B cell (primary cell): ENCODE data around the gene LIPC. TPM values are rescaled to one million over a fixed set of nuclear protein-coding genes. Genes with fewer than 3 reads are reported as not detected.
A peak's percentile ranks its signal among the peaks of the same experiment; 100 is the strongest.

Experiments used
- ATAC-seq: fragments of 200-7000 bp; cut with Tn5 transposase; one replicate; pipeline ENCODE4 v1.10.0; 2021; ENCODE audit warnings: low read depth, mild to moderate bottlenecking, moderate number of reproducible peaks, moderate library complexity
- CTCF ChIA-PET: fragments of 350-600 bp; sonication (Branson Sonifier 250); formaldehyde crosslinking; loops from one replicate; lab custom pipeline; 2021; ENCODE audit warnings: antibody characterized with exemption, inconsistent platforms; lab: Charles Lee
- POLR2A ChIA-PET: fragments of 350-600 bp; sonication (Branson Sonifier 250); formaldehyde crosslinking; loops from one replicate; lab custom pipeline; 2021; ENCODE audit warnings: antibody characterized with exemption; lab: Charles Lee
- DNase-seq: peaks from one replicate; pipeline ENCODE4 v3.0.0; 2013
- H2AFZ ChIP-seq: 2 replicates; pipeline ENCODE4 v1.6.1; 2012; ENCODE audit warnings: mild to moderate bottlenecking, low read depth, low read length; ENCODE audit not compliant: insufficient read depth, poor library complexity, severe bottlenecking
- H3K27ac ChIP-seq, 2 donors: 1 replicate in 1 of 2; 2 replicates in 1 of 2; pipeline ENCODE4 v1.5.1; 2012 to 2013; ENCODE audit warnings: low read length in 2 of 2, mild to moderate bottlenecking in 2 of 2, moderate library complexity in 1 of 2
- H3K27me3 ChIP-seq, 4 experiments: fragments of 200-600 bp in 1 of 4; sonication (generic) in 1 of 4; replicated peaks in 1 of 4; 1 replicate in 2 of 4; 2 replicates in 2 of 4; pipeline versions ENCODE4 v1.6.1 to v1.7.0; 2013 to 2016; ENCODE audit warnings: low read length in 3 of 4, mild to moderate bottlenecking in 2 of 4, mixed read lengths in 1 of 4, moderate library complexity in 1 of 4; ENCODE audit not compliant: insufficient read depth in 4 of 4, control insufficient read depth in 3 of 4; ENCODE audit errors: control extremely low read depth in 1 of 4
- H3K36me3 ChIP-seq, 2 experiments: replicated peaks in 1 of 2; 1 replicate in 1 of 2; 2 replicates in 1 of 2; pipeline versions ENCODE4 v1.6.1 to v1.7.1; 2013; ENCODE audit warnings: low read length in 1 of 2; ENCODE audit not compliant: insufficient read depth in 2 of 2, control insufficient read depth in 1 of 2; ENCODE audit errors: control extremely low read depth in 1 of 2, extremely low read depth in 1 of 2
- H3K4me1 ChIP-seq, 2 donors: fragments of 200-600 bp in 1 of 2; sonication (generic) in 1 of 2; 1 replicate in 1 of 2; 2 replicates in 1 of 2; pipeline versions ENCODE4 v1.5.1 to v1.6.1; 2013 to 2017; ENCODE audit warnings: low read length in 2 of 2; ENCODE audit not compliant: control insufficient read depth in 2 of 2, insufficient read depth in 2 of 2
- H3K4me2 ChIP-seq: replicated peaks from 2 replicates; pipeline ENCODE3; 2012; ENCODE audit warnings: mild to moderate bottlenecking, low read depth, low read length; ENCODE audit not compliant: poor library complexity, severe bottlenecking
- H3K4me3 ChIP-seq, 5 experiments: fragments of 200-600 bp in 1 of 5; sonication (generic) in 1 of 5; 1 replicate in 3 of 5; 2 replicates in 2 of 5; pipeline versions ENCODE4 v1.5.1 to v1.7.0; 2011 to 2016; ENCODE audit warnings: low read length in 4 of 5, mild to moderate bottlenecking in 4 of 5, low read depth in 2 of 5, control low read depth in 1 of 5, moderate library complexity in 1 of 5; ENCODE audit not compliant: insufficient read depth in 1 of 5; ENCODE audit errors: control extremely low read depth in 1 of 5, extremely low read depth in 1 of 5
- H3K79me2 ChIP-seq: fragments of 200-600 bp; sonication (generic); one replicate; pipeline ENCODE4 v1.6.0; 2016; ENCODE audit warnings: low read length; ENCODE audit not compliant: control insufficient read depth, insufficient read depth
- H3K9ac ChIP-seq: fragments of 200-600 bp; sonication (generic); 2 replicates; pipeline ENCODE4 v1.6.1; 2017; ENCODE audit warnings: mild to moderate bottlenecking, low read length, moderate library complexity
- H3K9me3 ChIP-seq, 3 donors: one replicate each; pipeline versions ENCODE4 v1.6.1 to v1.7.1; 2013; ENCODE audit warnings: low read length in 2 of 3; ENCODE audit not compliant: control insufficient read depth in 2 of 3, insufficient read depth in 1 of 3; ENCODE audit errors: control extremely low read depth in 1 of 3
- H4K20me1 ChIP-seq: 2 replicates; pipeline ENCODE4 v1.6.0; 2012; ENCODE audit warnings: mild to moderate bottlenecking, low read length; ENCODE audit not compliant: insufficient read depth, control insufficient read depth, poor library complexity, severe bottlenecking
- H3K27ac Mint-ChIP-seq: one replicate; pipeline ENCODE4 v1.8.0; 2021; ENCODE audit warnings: mixed read lengths
- H3K27me3 Mint-ChIP-seq: one replicate; pipeline ENCODE4 v1.8.0; 2021; ENCODE audit warnings: mixed read lengths
- H3K4me1 Mint-ChIP-seq: one replicate; pipeline ENCODE4 v1.8.0; 2021; ENCODE audit warnings: mixed read lengths
- H3K4me3 Mint-ChIP-seq: one replicate; pipeline ENCODE4 v1.8.0; 2021; ENCODE audit warnings: mixed read lengths
- H3K9me3 Mint-ChIP-seq: one replicate; pipeline ENCODE4 v1.8.0; 2022; ENCODE audit warnings: mixed read lengths; ENCODE audit not compliant: insufficient read depth
- EZH2 ChIP-seq: IDR thresholded peaks from 2 replicates; pipeline ENCODE4 v1.6.1; 2012; ENCODE audit warnings: borderline replicate concordance, low read depth, mild to moderate bottlenecking, moderate library complexity, low read length; ENCODE audit not compliant: insufficient read depth, poor library complexity, severe bottlenecking
- WGBS: methylation state at CpG from one replicate; pipeline ENCODE4 v1.1.5; 2013; ENCODE audit warnings: missing lambda C conversion rate; ENCODE audit not compliant: insufficient coverage; 5-methylcytosine and 5-hydroxymethylcytosine counted together
- intact Hi-C: fragments of 100-400 bp; cut with micrococcal nuclease; formaldehyde crosslinking; loops from one replicate; pipeline ENCODE4 v1.10.0; 2022
- polyA plus RNA-seq: library from polyadenylated mRNA; depleted of rRNA; stranded (reverse); fragments of >200 nt; gene quantifications from 2 replicates; pipeline ENCODE4 v1.2.3, GENCODE V29; 2012
- total RNA-seq, 2 donors: library from RNA; stranded (reverse); fragments of 120-200 nt in 1 of 2; gene quantifications; 1 replicate in 1 of 2; 2 replicates in 1 of 2; pipeline versions ENCODE4 v1.2.3 to v1.2.4, GENCODE V29; 2013 to 2022
- TF ChIP-seq, protein P1 (sequence below): fragments of 200-600 bp; IDR thresholded peaks from one replicate; pipeline ENCODE4 v1.8.0; 2022; ENCODE audit warnings: antibody characterized with exemption, mild to moderate bottlenecking

The LIPC gene
- total and polyA plus RNA-seq, 2 donors (not counting 1 experiment from before 2014, with no cell fraction given): not detected

DNA sequence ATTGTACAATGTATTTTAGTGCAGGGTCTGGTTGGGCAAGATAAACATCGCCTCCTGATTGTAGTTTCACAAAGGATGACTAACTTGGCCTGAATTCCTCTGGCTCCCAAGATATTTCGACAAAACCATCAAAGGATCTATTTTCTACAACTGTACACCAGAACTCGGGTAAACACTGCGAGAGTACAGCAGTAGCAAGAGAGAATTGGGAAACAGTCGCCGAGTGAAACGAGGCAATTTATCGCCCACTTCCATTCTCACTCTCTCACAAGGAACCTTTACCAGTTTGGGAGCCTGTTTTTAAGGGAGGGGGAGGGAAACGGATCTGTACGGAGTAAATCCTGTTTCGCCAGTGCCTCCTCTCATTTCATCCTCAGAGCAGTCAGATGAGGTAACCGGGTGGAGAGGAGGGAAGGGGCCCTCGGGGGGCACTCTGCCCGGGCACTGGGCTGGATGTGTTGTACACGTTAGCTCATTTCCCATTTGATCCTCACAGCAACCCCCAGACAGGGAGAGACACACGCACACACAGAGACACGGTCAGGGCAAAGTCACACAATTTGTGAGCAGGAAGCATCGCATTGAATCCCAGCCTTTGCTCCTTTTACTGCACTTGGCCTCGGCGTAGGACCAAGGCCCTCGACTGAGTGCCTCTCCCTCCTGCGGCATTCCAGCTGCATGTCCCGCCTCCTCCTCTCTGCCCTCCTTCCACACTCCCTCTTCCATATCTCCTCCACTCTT, 120.1 kb downstream of the LIPC start:
- H3K27me3 ChIP-seq: peaks cover 0 to 6% (median 3%) of the 10 kb centered on the region in 4 experiments
- Mint-ChIP-seq H3K4me3 (no peak overlapping the region), H3K27me3 (peaks cover 28% of the 10 kb centered on the region), H3K9me3 (no peaks in the 10 kb centered on the region), H3K4me1 (peaks cover 6% of the 10 kb centered on the region), H3K27ac (no peak overlapping the region)
- 61% methylated on average over 13 of the region's 23 CpGs for WGBS
- no peak for ATAC-seq
- peaks cover 0 to 4% of the 10 kb centered on the region in 2 donors for H3K4me1 ChIP-seq
- H3K36me3 ChIP-seq: no peaks in the 10 kb centered on the region
- TF ChIP-seq, protein P1, sequence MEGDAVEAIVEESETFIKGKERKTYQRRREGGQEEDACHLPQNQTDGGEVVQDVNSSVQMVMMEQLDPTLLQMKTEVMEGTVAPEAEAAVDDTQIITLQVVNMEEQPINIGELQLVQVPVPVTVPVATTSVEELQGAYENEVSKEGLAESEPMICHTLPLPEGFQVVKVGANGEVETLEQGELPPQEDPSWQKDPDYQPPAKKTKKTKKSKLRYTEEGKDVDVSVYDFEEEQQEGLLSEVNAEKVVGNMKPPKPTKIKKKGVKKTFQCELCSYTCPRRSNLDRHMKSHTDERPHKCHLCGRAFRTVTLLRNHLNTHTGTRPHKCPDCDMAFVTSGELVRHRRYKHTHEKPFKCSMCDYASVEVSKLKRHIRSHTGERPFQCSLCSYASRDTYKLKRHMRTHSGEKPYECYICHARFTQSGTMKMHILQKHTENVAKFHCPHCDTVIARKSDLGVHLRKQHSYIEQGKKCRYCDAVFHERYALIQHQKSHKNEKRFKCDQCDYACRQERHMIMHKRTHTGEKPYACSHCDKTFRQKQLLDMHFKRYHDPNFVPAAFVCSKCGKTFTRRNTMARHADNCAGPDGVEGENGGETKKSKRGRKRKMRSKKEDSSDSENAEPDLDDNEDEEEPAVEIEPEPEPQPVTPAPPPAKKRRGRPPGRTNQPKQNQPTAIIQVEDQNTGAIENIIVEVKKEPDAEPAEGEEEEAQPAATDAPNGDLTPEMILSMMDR: no peak
- no peak for TF ChIP-seq EZH2
- DNase-seq: no peak
- H3K79me2 ChIP-seq: no peaks in the 10 kb centered on the region
- intact Hi-C loops: no loop called here
- H4K20me1 ChIP-seq: no peaks in the 10 kb centered on the region
- H3K4me2 ChIP-seq: no peak overlapping the region
- ChIA-PET POLR2A (no interaction called here), CTCF (no interaction called here)
- peak overlapping the region; percentile 47 for H2AFZ ChIP-seq
- no peaks in the 10 kb centered on the region for H3K9me3 ChIP-seq
- H3K4me3 ChIP-seq: no peak overlapping the region
- no peak overlapping the region for H3K27ac ChIP-seq
- no peak overlapping the region for H3K9ac ChIP-seq
